Skin epidermis (tissue), 12 donors: ENCODE measurements around the gene ZBED3.
A peak's percentile ranks its signal among the peaks of the same experiment; 100 is the strongest.
"Not testable (repeated sequence)": the region's sequence is repeated elsewhere in the genome, so short reads cannot be mapped to it uniquely, and the experiment has no call there.

Experiments
- H3K27ac ChIP-seq, 21 experiments: fragments of 200-600 bp; sonication (generic) in 11 of 21; one replicate each; pipeline ENCODE4 v1.5.0; 2020; ENCODE audit warnings: mild to moderate bottlenecking in 3 of 21, inconsistent platforms in 2 of 21, moderate library complexity in 2 of 21
- H3K4me3 ChIP-seq, 7 experiments: fragments of 200-600 bp; sonication (generic) in 2 of 7; one replicate each; pipeline ENCODE4 v1.5.0; 2020; ENCODE audit warnings: inconsistent platforms in 2 of 7, mild to moderate bottlenecking in 2 of 7, moderate library complexity in 1 of 7

ZBED3 gene

GRCh38 chr5:77080905-77081304 lies 6.2 kb downstream of the ZBED3 start:
- Histone ChIP-seq H3K27ac (no peak overlapping the region), H3K4me3 (no peak overlapping the region)

- not testable (repeated sequence) for H3K4me3 ChIP-seq, H3K27ac ChIP-seq
Measured at GRCh38 chr5:77080479-77080878, 6.6 kb downstream of the ZBED3 start.

- peak overlapping the region; percentile 32 to 60 (median 41) for H3K4me3 ChIP-seq
- H3K27ac ChIP-seq: peak overlapping the region in 4 of 21 experiments; percentile 14 to 61 (median 42)
Measured at GRCh38 chr5:77077829-77078176, 9.3 kb downstream of the ZBED3 start.

GRCh38 chr5:77076961-77077828 lies 9.9 kb downstream of the ZBED3 start:
- H3K4me3 ChIP-seq: peak overlapping the region; percentile 32 to 60 (median 41)
- H3K27ac ChIP-seq: peak overlapping the region in 10 of 21 experiments; percentile 5 to 76 (median 46)

GRCh38 chr5:77074745-77075144 lies 12.3 kb downstream of the ZBED3 start:
- Histone ChIP-seq H3K4me3 (no peak overlapping the region), H3K27ac (no peak overlapping the region)

GRCh38 chr5:77073667-77074066 lies 13.4 kb downstream of the ZBED3 start:
- H3K27ac ChIP-seq: no peak overlapping the region
- no peak overlapping the region for H3K4me3 ChIP-seq

GRCh38 chr5:77066823-77067442 lies 20.2 kb downstream of the ZBED3 start:
- Histone ChIP-seq H3K4me3 (no peak overlapping the region), H3K27ac (peak overlapping the region in 2 of 21 experiments; percentile 31 to 40)

GRCh38 chr5:77066184-77066583 lies 20.9 kb downstream of the ZBED3 start:
- no peak overlapping the region for H3K27ac ChIP-seq

GRCh38 chr5:77065256-77065655 lies 21.8 kb downstream of the ZBED3 start:
- Histone ChIP-seq H3K4me3 (no peak overlapping the region), H3K27ac (peak overlapping the region in 1 of 21 experiments; percentile 23)

More at GRCh38 chr5:77066184-77066583, 20.9 kb downstream of the ZBED3 start:
- no peak overlapping the region for H3K4me3 ChIP-seq

GRCh38 chr5:77064040-77064439 lies 23.0 kb downstream of the ZBED3 start:
- no peak overlapping the region for H3K4me3 ChIP-seq
- no peak overlapping the region for H3K27ac ChIP-seq

GRCh38 chr5:77046416-77047073 lies 40.5 kb downstream of the ZBED3 start:
- no peak overlapping the region for H3K4me3 ChIP-seq
- H3K27ac ChIP-seq: no peak overlapping the region

GRCh38 chr5:77035950-77036349 lies 51.1 kb downstream of the ZBED3 start:
- Histone ChIP-seq H3K27ac (no peak overlapping the region), H3K4me3 (no peak overlapping the region)

- H3K4me3 ChIP-seq: no peak overlapping the region
- H3K27ac ChIP-seq: no peak overlapping the region
Measured at GRCh38 chr5:77033338-77033737, 53.7 kb downstream of the ZBED3 start.

- H3K4me3 ChIP-seq: no peak overlapping the region
- H3K27ac ChIP-seq: no peak overlapping the region
Measured at GRCh38 chr5:77032635-77033034, 54.5 kb downstream of the ZBED3 start.

- Histone ChIP-seq H3K4me3 (peak overlapping the region in 1 of 7 experiments; percentile 95), H3K27ac (no peak overlapping the region)
Measured at GRCh38 chr5:77031891-77032290, 55.2 kb downstream of the ZBED3 start.

GRCh38 chr5:77030097-77031071 lies 56.7 kb downstream of the ZBED3 start, which contains the start of gene AGGF1:
AGGF1 (plus strand) TSS chr5:77030404; CDS start chr5:77030767, 363 bp downstream.
- H3K4me3 ChIP-seq: peak within 1 kb of the TSS; percentile 58 to 98 (median 86)

GRCh38 chr5:77029376-77029885 lies 57.7 kb downstream of the ZBED3 start:
- Histone ChIP-seq H3K4me3 (peak overlapping the region in 1 of 7 experiments; percentile 95), H3K27ac (peak overlapping the region in 12 of 21 experiments; percentile 62 to 97 (median 96))

More at GRCh38 chr5:77030097-77031071, 56.7 kb downstream of the ZBED3 start, which contains the start of gene AGGF1:
- peak within 1 kb of the TSS; percentile 83 to 98 (median 94) for H3K27ac ChIP-seq

GRCh38 chr5:77028631-77029375 lies 58.3 kb downstream of the ZBED3 start:
- no peak overlapping the region for H3K27ac ChIP-seq

More at GRCh38 chr5:77028631-77029375, 58.3 kb downstream of the ZBED3 start:
- H3K4me3 ChIP-seq: no peak overlapping the region
